SK-N-SH (cell line): ENCODE data around the gene SLC25A21. TPM values are rescaled to one million over a fixed set of nuclear protein-coding genes. Genes with fewer than 3 reads are reported as not detected.

ENCODE experiments used
- CTCF ChIA-PET: fragments of 300-600, 350-600 bp; formaldehyde crosslinking; extraction: SDS; loops from one replicate; lab custom pipeline; 2021; lab: Yijun Ruan, JAX
- POLR2A ChIA-PET: fragments of 350-600 bp; sonication (Branson Sonifier 250); formaldehyde crosslinking; extraction: SDS; loops from one replicate; lab custom pipeline; 2020; ENCODE audit warnings: antibody characterized with exemption, inconsistent platforms; lab: Yijun Ruan, JAX
- DNase-seq: peaks from one replicate; pipeline ENCODE4 v3.0.0; 2012
- H2AFZ ChIP-seq: fragments of 200-600 bp; sonication (generic); 2 replicates; pipeline ENCODE4 v1.8.1; 2016; ENCODE audit warnings: antibody characterized with exemption, mild to moderate bottlenecking, low read depth
- H3F3A ChIP-seq: fragments of 200-600 bp; sonication (generic); replicated peaks from 2 replicates; pipeline ENCODE3; 2016; ENCODE audit warnings: antibody characterized with exemption, mild to moderate bottlenecking; ENCODE audit not compliant: insufficient read depth
- H3K27ac ChIP-seq, 2 experiments: fragments of 200-500 bp in 1 of 2; fragments of 200-600 bp in 1 of 2; sonication (Bioruptor generic) in 1 of 2; sonication (generic), shearing (Covaris generic) in 1 of 2; 2 replicates each; pipeline versions ENCODE4 v1.5.1 to v1.6.1; 2014 to 2016; ENCODE audit warnings: low read depth in 2 of 2, inconsistent platforms in 1 of 2, low read length in 1 of 2, mild to moderate bottlenecking in 1 of 2, mixed read lengths in 1 of 2
- H3K27me3 ChIP-seq: fragments of 200-600 bp; sonication (generic), shearing (Covaris generic); 2 replicates; pipeline ENCODE4 v1.6.1; 2016; ENCODE audit warnings: mixed run types; ENCODE audit not compliant: insufficient read depth
- H3K36me3 ChIP-seq, 2 experiments: fragments of 200-500 bp in 1 of 2; fragments of 200-600 bp in 1 of 2; sonication (Bioruptor generic) in 1 of 2; sonication (generic) in 1 of 2; replicated peaks in 1 of 2; 2 replicates each; pipeline versions ENCODE3 to v1.5.1; 2014 to 2016; ENCODE audit warnings: low read length in 1 of 2, mild to moderate bottlenecking in 1 of 2; ENCODE audit not compliant: insufficient read depth in 2 of 2, control insufficient read depth in 1 of 2
- H3K4me1 ChIP-seq, 2 experiments: fragments of 200-500 bp in 1 of 2; fragments of 200-600 bp in 1 of 2; sonication (Bioruptor generic) in 1 of 2; sonication (generic), shearing (Covaris generic) in 1 of 2; 2 replicates each; pipeline versions ENCODE4 v1.5.1 to v1.6.1; 2014 to 2016; ENCODE audit warnings: low read depth in 1 of 2, low read length in 1 of 2, mixed run types in 1 of 2; ENCODE audit not compliant: insufficient read depth in 2 of 2, control insufficient read depth in 1 of 2
- H3K4me2 ChIP-seq: fragments of 200-600 bp; sonication (generic), shearing (Covaris generic); 2 replicates; pipeline ENCODE4 v1.6.1; 2017; ENCODE audit warnings: mixed run types
- H3K4me3 ChIP-seq, 2 experiments: fragments of 200-500 bp in 1 of 2; fragments of 200-600 bp in 1 of 2; sonication (Bioruptor generic) in 1 of 2; sonication (generic), shearing (Covaris generic) in 1 of 2; 2 replicates each; pipeline versions ENCODE4 v1.5.1 to v1.8.1; 2014 to 2016; ENCODE audit warnings: low read depth in 2 of 2, inconsistent platforms in 1 of 2, low read length in 1 of 2, mild to moderate bottlenecking in 1 of 2, mixed read lengths in 1 of 2, moderate library complexity in 1 of 2
- H3K79me2 ChIP-seq: fragments of 200-600 bp; sonication (generic); 2 replicates; pipeline ENCODE4 v1.8.1; 2017; ENCODE audit warnings: mild to moderate bottlenecking; ENCODE audit not compliant: insufficient read depth
- H3K9ac ChIP-seq: fragments of 200-600 bp; sonication (generic); 2 replicates; pipeline ENCODE4 v1.6.1; 2017; ENCODE audit warnings: mixed run types
- H3K9me2 ChIP-seq: fragments of 200-600 bp; sonication (generic); 2 replicates; pipeline ENCODE4 v1.6.1; 2017; ENCODE audit warnings: mixed run types
- H3K9me3 ChIP-seq: fragments of 200-600 bp; sonication (generic); 2 replicates; pipeline ENCODE4 v1.6.1; 2017; ENCODE audit warnings: mixed run types, mild to moderate bottlenecking, moderate library complexity
- H4K20me1 ChIP-seq: fragments of 200-600 bp; sonication (generic); 2 replicates; pipeline ENCODE4 v1.6.1; 2017; ENCODE audit warnings: mild to moderate bottlenecking, mixed run types; ENCODE audit not compliant: insufficient read depth
- ELF1 ChIP-seq: IDR thresholded peaks from 2 replicates; pipeline ENCODE4 v1.4.0; 2012
- EP300 ChIP-seq, 2 experiments: IDR thresholded peaks; 2 replicates each; pipeline versions ENCODE4 v1.4.0 to v1.6.1; 2012; ENCODE audit warnings: borderline replicate concordance in 1 of 2, low read depth in 1 of 2, low read length in 1 of 2
- EZH2phosphoT487 ChIP-seq: fragments of 200-600 bp; sonication (generic); IDR thresholded peaks from 2 replicates; pipeline ENCODE4 v1.6.1; 2017; ENCODE audit warnings: low read depth, mixed run types, mild to moderate bottlenecking, antibody characterized with exemption, moderate library complexity, borderline replicate concordance
- FOSL2 ChIP-seq: IDR thresholded peaks from 2 replicates; pipeline ENCODE4 v1.4.0; 2012; ENCODE audit warnings: low read depth, mild to moderate bottlenecking, moderate library complexity, borderline replicate concordance
- FOXM1 ChIP-seq: IDR thresholded peaks from 2 replicates; pipeline ENCODE4 v1.4.0; 2012; ENCODE audit warnings: low read depth, mild to moderate bottlenecking
- JUND ChIP-seq: IDR thresholded peaks from 2 replicates; pipeline ENCODE4 v1.4.0; 2012
- MEF2A ChIP-seq: IDR thresholded peaks from 2 replicates; pipeline ENCODE4 v1.4.0; 2012; ENCODE audit warnings: low read depth, borderline replicate concordance
- MXI1 ChIP-seq: IDR thresholded peaks from 2 replicates; pipeline ENCODE4 v1.6.1; 2012; ENCODE audit warnings: mild to moderate bottlenecking, low read depth, low read length, improper control_type of control experiment
- RAD21 ChIP-seq: IDR thresholded peaks from 2 replicates; pipeline ENCODE4 v1.6.1; 2012; ENCODE audit warnings: mild to moderate bottlenecking, low read length
- RXRA ChIP-seq: IDR thresholded peaks from 2 replicates; pipeline ENCODE4 v1.4.0; 2012; ENCODE audit warnings: low read depth, mild to moderate bottlenecking, borderline replicate concordance
- SIN3A ChIP-seq: IDR thresholded peaks from 2 replicates; pipeline ENCODE4 v1.6.1; 2012; ENCODE audit warnings: low read depth, mild to moderate bottlenecking, low read length, moderate library complexity, borderline replicate concordance
- TAF1 ChIP-seq: IDR thresholded peaks from 2 replicates; pipeline ENCODE4 v1.6.1; 2012; ENCODE audit warnings: low read depth, mild to moderate bottlenecking, low read length, moderate library complexity, borderline replicate concordance
- TEAD4 ChIP-seq: IDR thresholded peaks from 2 replicates; pipeline ENCODE4 v1.4.0; 2012; ENCODE audit warnings: mild to moderate bottlenecking, borderline replicate concordance; ENCODE audit not compliant: insufficient read depth
- YY1 ChIP-seq: IDR thresholded peaks from 2 replicates; pipeline ENCODE4 v1.4.0; 2012; ENCODE audit warnings: low read depth, mild to moderate bottlenecking
- WGBS: methylation state at CpG from one replicate; pipeline ENCODE4 v1.1.6; 2017; ENCODE audit warnings: low lambda C conversion rate; 5-methylcytosine and 5-hydroxymethylcytosine counted together
- polyA plus RNA-seq, 3 experiments: library from polyadenylated mRNA; depleted of rRNA; stranded (reverse); fragments of >200 nt; gene quantifications; 2 replicates each; pipeline ENCODE4 v1.2.3, GENCODE V29; 2012
- TF ChIP-seq, protein P1 (sequence below): fragments of 200-600 bp; sonication (generic); IDR thresholded peaks from 2 replicates; pipeline ENCODE4 v1.6.1; 2017; ENCODE audit warnings: antibody characterized with exemption, mild to moderate bottlenecking, moderate library complexity
- TF ChIP-seq, protein P2 (sequence below): IDR thresholded peaks from 2 replicates; pipeline ENCODE4 v1.6.1; 2012; ENCODE audit warnings: mild to moderate bottlenecking, low read depth, low read length, moderate library complexity
- TF ChIP-seq, protein P3 (sequence below): fragments of 150-350 bp; IDR thresholded peaks from 2 replicates; pipeline ENCODE4 v1.6.1; 2017; ENCODE audit warnings: antibody characterized with exemption, low read length, low read depth, borderline replicate concordance
- TF ChIP-seq, protein P4 (sequence below): IDR thresholded peaks from 2 replicates; pipeline ENCODE4; 2012

The SLC25A21 gene
- polyA plus RNA-seq, 1 of the 3 experiments (the other 2 are of a cell fraction) = not detected

DNA sequence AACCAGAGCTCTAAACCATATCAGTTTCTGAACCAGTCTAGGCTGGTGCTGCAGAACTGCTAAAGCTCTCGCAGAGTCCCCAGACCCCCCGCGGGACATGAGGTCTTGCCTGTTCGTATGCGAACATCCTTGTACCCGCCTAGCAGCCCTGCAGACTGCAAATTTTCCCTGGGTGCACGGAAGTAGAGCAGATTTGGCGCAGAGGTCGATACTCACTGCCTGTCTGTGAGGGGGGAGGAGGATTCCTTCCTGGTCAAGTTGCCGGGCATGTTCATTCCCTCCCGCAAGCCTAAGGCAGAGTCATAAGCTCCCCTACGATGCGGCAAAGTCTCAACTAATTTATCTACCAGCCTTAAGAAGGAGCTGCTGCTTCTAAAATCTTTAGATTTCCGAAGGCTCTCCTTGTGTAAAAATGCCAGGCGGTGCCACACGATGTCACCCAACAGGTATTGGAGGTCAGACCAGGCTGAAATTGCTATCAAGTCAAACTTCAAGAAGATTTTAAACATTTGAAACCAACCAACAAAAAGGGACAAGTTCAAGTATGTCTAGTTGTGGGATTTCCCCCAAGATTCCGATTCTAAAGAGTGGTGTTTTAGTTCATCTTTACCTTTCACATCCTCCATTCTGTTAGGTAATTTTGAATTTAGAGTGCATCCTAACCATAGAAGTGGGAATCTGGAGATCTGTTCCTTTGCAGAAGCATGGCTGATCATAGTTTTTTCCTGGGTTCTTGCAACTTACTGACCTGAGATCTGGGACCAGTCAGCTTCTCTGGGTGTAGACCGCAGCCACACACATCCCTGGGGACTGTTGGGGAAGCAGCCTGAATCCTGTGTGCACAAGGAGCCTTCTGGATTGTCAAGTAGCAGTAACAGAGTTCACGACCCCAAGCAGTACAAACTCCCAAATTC lies 512.3 kb downstream of the SLC25A21 start:
- no peak overlapping the region for H3K4me2 ChIP-seq
- no peaks in the 10 kb centered on the region for H3K36me3 ChIP-seq
- H4K20me1 ChIP-seq = no peaks in the 10 kb centered on the region
- H3K4me1 ChIP-seq = no peaks in the 10 kb centered on the region; a peak in 1 of 4 replicates
- H2AFZ ChIP-seq = no peak overlapping the region
- TF ChIP-seq ELF1 = no peak
- TF ChIP-seq MEF2A = no peak
- TF ChIP-seq, protein P1, sequence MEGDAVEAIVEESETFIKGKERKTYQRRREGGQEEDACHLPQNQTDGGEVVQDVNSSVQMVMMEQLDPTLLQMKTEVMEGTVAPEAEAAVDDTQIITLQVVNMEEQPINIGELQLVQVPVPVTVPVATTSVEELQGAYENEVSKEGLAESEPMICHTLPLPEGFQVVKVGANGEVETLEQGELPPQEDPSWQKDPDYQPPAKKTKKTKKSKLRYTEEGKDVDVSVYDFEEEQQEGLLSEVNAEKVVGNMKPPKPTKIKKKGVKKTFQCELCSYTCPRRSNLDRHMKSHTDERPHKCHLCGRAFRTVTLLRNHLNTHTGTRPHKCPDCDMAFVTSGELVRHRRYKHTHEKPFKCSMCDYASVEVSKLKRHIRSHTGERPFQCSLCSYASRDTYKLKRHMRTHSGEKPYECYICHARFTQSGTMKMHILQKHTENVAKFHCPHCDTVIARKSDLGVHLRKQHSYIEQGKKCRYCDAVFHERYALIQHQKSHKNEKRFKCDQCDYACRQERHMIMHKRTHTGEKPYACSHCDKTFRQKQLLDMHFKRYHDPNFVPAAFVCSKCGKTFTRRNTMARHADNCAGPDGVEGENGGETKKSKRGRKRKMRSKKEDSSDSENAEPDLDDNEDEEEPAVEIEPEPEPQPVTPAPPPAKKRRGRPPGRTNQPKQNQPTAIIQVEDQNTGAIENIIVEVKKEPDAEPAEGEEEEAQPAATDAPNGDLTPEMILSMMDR = no peak
- TF ChIP-seq RAD21 = no peak
- TF ChIP-seq, protein P2, sequence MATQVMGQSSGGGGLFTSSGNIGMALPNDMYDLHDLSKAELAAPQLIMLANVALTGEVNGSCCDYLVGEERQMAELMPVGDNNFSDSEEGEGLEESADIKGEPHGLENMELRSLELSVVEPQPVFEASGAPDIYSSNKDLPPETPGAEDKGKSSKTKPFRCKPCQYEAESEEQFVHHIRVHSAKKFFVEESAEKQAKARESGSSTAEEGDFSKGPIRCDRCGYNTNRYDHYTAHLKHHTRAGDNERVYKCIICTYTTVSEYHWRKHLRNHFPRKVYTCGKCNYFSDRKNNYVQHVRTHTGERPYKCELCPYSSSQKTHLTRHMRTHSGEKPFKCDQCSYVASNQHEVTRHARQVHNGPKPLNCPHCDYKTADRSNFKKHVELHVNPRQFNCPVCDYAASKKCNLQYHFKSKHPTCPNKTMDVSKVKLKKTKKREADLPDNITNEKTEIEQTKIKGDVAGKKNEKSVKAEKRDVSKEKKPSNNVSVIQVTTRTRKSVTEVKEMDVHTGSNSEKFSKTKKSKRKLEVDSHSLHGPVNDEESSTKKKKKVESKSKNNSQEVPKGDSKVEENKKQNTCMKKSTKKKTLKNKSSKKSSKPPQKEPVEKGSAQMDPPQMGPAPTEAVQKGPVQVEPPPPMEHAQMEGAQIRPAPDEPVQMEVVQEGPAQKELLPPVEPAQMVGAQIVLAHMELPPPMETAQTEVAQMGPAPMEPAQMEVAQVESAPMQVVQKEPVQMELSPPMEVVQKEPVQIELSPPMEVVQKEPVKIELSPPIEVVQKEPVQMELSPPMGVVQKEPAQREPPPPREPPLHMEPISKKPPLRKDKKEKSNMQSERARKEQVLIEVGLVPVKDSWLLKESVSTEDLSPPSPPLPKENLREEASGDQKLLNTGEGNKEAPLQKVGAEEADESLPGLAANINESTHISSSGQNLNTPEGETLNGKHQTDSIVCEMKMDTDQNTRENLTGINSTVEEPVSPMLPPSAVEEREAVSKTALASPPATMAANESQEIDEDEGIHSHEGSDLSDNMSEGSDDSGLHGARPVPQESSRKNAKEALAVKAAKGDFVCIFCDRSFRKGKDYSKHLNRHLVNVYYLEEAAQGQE = no peak
- no peak for TF ChIP-seq EZH2phosphoT487
- no peak for TF ChIP-seq TAF1
- TF ChIP-seq, protein P3, sequence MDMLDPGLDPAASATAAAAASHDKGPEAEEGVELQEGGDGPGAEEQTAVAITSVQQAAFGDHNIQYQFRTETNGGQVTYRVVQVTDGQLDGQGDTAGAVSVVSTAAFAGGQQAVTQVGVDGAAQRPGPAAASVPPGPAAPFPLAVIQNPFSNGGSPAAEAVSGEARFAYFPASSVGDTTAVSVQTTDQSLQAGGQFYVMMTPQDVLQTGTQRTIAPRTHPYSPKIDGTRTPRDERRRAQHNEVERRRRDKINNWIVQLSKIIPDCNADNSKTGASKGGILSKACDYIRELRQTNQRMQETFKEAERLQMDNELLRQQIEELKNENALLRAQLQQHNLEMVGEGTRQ = no peak
- TF ChIP-seq EP300 (IDR thresholded peaks at IDR 0.05; ENCODE audit: borderline replicate concordance in 1 of 2, low read depth in 1 of 2, low read length in 1 of 2) = no peak
- TF ChIP-seq MXI1 = no peak
- TF ChIP-seq YY1 = no peak
- TF ChIP-seq FOXM1 = no peak
- no peak for TF ChIP-seq RXRA
- no peak for TF ChIP-seq TEAD4
- TF ChIP-seq, protein P4, sequence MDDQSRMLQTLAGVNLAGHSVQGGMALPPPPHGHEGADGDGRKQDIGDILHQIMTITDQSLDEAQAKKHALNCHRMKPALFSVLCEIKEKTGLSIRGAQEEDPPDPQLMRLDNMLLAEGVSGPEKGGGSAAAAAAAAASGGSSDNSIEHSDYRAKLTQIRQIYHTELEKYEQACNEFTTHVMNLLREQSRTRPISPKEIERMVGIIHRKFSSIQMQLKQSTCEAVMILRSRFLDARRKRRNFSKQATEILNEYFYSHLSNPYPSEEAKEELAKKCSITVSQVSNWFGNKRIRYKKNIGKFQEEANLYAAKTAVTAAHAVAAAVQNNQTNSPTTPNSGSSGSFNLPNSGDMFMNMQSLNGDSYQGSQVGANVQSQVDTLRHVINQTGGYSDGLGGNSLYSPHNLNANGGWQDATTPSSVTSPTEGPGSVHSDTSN = no peak
- TF ChIP-seq FOSL2 = no peak
- no peak for TF ChIP-seq SIN3A
- no peak for TF ChIP-seq JUND
- TF ChIP-seq, all 33 proteins: peak for 0
- peaks cover 95% of the 10 kb centered on the region for H3K27me3 ChIP-seq
- CTCF ChIA-PET = no interaction called here
- no peaks in the 10 kb centered on the region for H3F3A ChIP-seq
- H3K79me2 ChIP-seq = no peaks in the 10 kb centered on the region
- no peak overlapping the region for H3K27ac ChIP-seq
- no peaks in the 10 kb centered on the region for H3K9me3 ChIP-seq
- no peaks in the 10 kb centered on the region for H3K9me2 ChIP-seq
- no peak overlapping the region for H3K9ac ChIP-seq
- POLR2A ChIA-PET = no interaction called here
- WGBS = 8% methylated on average over 15 of the region's 19 CpGs
- DNase-seq = no peak
- no peak overlapping the region for H3K4me3 ChIP-seq
